HG02840 (cell line): Measurements from ENCODE around the gene UNC93B1.
"Not testable (repeated sequence)": the region's sequence is repeated elsewhere in the genome, so short reads cannot be mapped to it uniquely, and the experiment has no call there.

ENCODE experiments used
- ATAC-seq: cut with Tn5 transposase; IDR thresholded peaks from one replicate; pipeline ENCODE4 v1.9.1; 2021; ENCODE audit warnings: mild to moderate bottlenecking, moderate library complexity, moderate number of reproducible peaks; ENCODE audit not compliant: unreplicated experiment, low FRiP score

UNC93B1 gene

GRCh38 chr11:67947785-67948184, 56.1 kb downstream of the UNC93B1 start:
- ATAC-seq: not testable (repeated sequence)

- ATAC-seq: not testable (repeated sequence)
Observed at GRCh38 chr11:67946403-67946802, 57.5 kb downstream of the UNC93B1 start.

GRCh38 chr11:67943406-67943805, 60.5 kb downstream of the UNC93B1 start:
- not testable (repeated sequence) for ATAC-seq
